Lower leg skin (tissue), 3 donors: ENCODE results near the gene RETREG3.
"Not testable (repeated sequence)": the region's sequence is repeated elsewhere in the genome, so short reads cannot be mapped to it uniquely, and the experiment has no call there.

Source experiments
- POLR2A ChIP-seq, 2 donors: fragments of 450-650 bp; IDR thresholded peaks; one replicate each; pipeline ENCODE4 v1.6.1; 2016 to 2017; ENCODE audit warnings: antibody characterized with exemption in 2 of 2, mild to moderate bottlenecking in 1 of 2, moderate library complexity in 1 of 2
- TF ChIP-seq, protein P1 (sequence below), 3 donors: fragments of 450-650 bp; IDR thresholded peaks; one replicate each; pipeline ENCODE4 v1.5.1; 2016; ENCODE audit warnings: antibody characterized with exemption in 3 of 3, mild to moderate bottlenecking in 3 of 3, moderate library complexity in 2 of 3

DNA sequence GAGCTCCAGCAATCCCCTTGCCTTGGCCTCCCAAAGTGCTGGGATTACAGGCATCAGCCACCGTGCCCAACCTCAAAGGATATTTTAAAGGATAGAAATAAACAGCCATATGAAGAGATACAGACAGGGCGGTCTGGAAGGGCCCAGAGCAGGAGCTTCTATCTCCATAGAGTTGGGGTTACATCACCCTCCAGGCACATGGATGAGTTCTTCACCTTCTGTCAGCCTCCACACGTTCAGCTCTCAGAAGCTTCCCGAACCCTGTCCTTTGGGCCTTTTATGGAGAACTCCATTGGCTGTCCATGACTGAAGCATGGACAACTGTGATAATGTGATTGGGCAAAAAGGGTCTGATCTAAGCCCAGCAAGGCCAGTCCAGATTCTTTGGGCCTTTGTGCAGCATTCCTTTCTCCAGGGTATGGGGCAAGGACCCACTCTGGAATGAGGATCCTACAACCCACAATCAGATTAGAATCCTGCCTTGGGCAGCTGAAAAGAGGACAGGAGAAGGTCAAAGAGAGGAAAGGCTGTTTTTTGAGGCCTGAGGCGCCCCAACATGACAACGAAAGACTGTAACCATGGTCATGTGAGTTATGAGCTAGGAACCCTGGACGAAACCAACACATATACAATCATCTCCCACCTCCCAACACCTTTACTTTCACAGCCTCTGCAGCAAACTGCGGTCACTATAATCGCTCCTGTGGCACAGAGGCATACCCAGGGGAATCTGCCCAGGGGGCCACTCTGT is 63.2 kb downstream of the RETREG3 start:
- not testable (repeated sequence) for TF ChIP-seq POLR2A (IDR thresholded peaks at IDR 0.05)
- TF ChIP-seq, protein P1, sequence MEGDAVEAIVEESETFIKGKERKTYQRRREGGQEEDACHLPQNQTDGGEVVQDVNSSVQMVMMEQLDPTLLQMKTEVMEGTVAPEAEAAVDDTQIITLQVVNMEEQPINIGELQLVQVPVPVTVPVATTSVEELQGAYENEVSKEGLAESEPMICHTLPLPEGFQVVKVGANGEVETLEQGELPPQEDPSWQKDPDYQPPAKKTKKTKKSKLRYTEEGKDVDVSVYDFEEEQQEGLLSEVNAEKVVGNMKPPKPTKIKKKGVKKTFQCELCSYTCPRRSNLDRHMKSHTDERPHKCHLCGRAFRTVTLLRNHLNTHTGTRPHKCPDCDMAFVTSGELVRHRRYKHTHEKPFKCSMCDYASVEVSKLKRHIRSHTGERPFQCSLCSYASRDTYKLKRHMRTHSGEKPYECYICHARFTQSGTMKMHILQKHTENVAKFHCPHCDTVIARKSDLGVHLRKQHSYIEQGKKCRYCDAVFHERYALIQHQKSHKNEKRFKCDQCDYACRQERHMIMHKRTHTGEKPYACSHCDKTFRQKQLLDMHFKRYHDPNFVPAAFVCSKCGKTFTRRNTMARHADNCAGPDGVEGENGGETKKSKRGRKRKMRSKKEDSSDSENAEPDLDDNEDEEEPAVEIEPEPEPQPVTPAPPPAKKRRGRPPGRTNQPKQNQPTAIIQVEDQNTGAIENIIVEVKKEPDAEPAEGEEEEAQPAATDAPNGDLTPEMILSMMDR (IDR thresholded peaks at IDR 0.05) = not testable (repeated sequence)
